HepG2 (cell line): ENCODE data around the gene MLLT11. TPM values are rescaled to one million over a fixed set of nuclear protein-coding genes. Genes with fewer than 3 reads are reported as not detected.
A peak's percentile ranks its signal among the peaks of the same experiment; 100 is the strongest.

Experiments used
- ARID2 ChIP-seq: sonication (generic); formaldehyde crosslinking; IDR thresholded peaks from 2 replicates; pipeline ENCODE4 v1.8.1; 2022; ENCODE audit warnings: mild to moderate bottlenecking, missing genetic modification reagents, borderline replicate concordance
- DMTF1 ChIP-seq: sonication (generic); formaldehyde crosslinking; IDR thresholded peaks from 2 replicates; pipeline ENCODE4 v1.4.0; 2020; ENCODE audit warnings: mild to moderate bottlenecking, missing genetic modification reagents
- GATAD1 ChIP-seq: IDR thresholded peaks from 2 replicates; pipeline ENCODE4 v1.6.1; 2016; ENCODE audit warnings: missing genetic modification reagents, missing compliant biosample characterization
- IRF2 ChIP-seq: IDR thresholded peaks from 2 replicates; pipeline ENCODE4 v1.6.1; 2018; ENCODE audit warnings: missing genetic modification reagents, missing compliant biosample characterization
- MATR3 ChIP-seq: sonication (generic); formaldehyde crosslinking; IDR thresholded peaks from 2 replicates; pipeline ENCODE4 v1.4.0; 2020; ENCODE audit warnings: missing genetic modification reagents
- RARA ChIP-seq: IDR thresholded peaks from 2 replicates; pipeline ENCODE4 v1.6.1; 2016; ENCODE audit warnings: missing genetic modification reagents, missing compliant biosample characterization
- RFXANK ChIP-seq: IDR thresholded peaks from 2 replicates; pipeline ENCODE4 v1.6.1; 2016
- SALL1 ChIP-seq: sonication (generic); formaldehyde crosslinking; IDR thresholded peaks from 2 replicates; pipeline ENCODE4 v1.8.0; 2022; ENCODE audit warnings: mild to moderate bottlenecking, missing genetic modification reagents
- SCMH1 ChIP-seq: sonication (generic); formaldehyde crosslinking; IDR thresholded peaks from 2 replicates; pipeline ENCODE4 v1.9.0; 2021; ENCODE audit warnings: missing genetic modification reagents, mild to moderate bottlenecking, borderline replicate concordance
- SNAI1 ChIP-seq: sonication (generic); formaldehyde crosslinking; IDR thresholded peaks from 2 replicates; pipeline ENCODE4 v1.5.0; 2020; ENCODE audit warnings: mild to moderate bottlenecking, missing genetic modification reagents, borderline replicate concordance
- SP1 ChIP-seq, 2 experiments: fragments of 450-650 bp in 1 of 2; sonication (generic) in 1 of 2; formaldehyde crosslinking in 1 of 2; IDR thresholded peaks; 2 replicates each; pipeline versions ENCODE4 v1.4.0 to v1.6.1; 2016 to 2020; ENCODE audit warnings: missing genetic modification reagents in 1 of 2
- SUZ12 ChIP-seq: fragments of 150-350 bp; IDR thresholded peaks from 2 replicates; pipeline ENCODE4 v1.6.1; 2014; ENCODE audit warnings: low read depth, low read length
- ZMYM3 ChIP-seq: sonication (generic); formaldehyde crosslinking; IDR thresholded peaks from 2 replicates; pipeline ENCODE4 v1.5.1; 2020; ENCODE audit warnings: mild to moderate bottlenecking, missing genetic modification reagents
- ZNF12 ChIP-seq: sonication (generic); formaldehyde crosslinking; IDR thresholded peaks from 2 replicates; pipeline ENCODE4 v1.5.0; 2020; ENCODE audit warnings: missing genetic modification reagents
- ZNF138 ChIP-seq: sonication (generic); formaldehyde crosslinking; IDR thresholded peaks from 2 replicates; pipeline ENCODE4 v1.5.0; 2020; ENCODE audit warnings: mild to moderate bottlenecking, low read depth, missing genetic modification reagents
- ZNF280D ChIP-seq: sonication (generic); formaldehyde crosslinking; IDR thresholded peaks from 2 replicates; pipeline ENCODE4 v1.5.1; 2020; ENCODE audit warnings: mild to moderate bottlenecking, missing genetic modification reagents
- ZNF335 ChIP-seq: sonication (generic); formaldehyde crosslinking; IDR thresholded peaks from 2 replicates; pipeline ENCODE4 v1.4.0; 2020; ENCODE audit warnings: missing genetic modification reagents
- ZNF557 ChIP-seq: sonication (generic); formaldehyde crosslinking; IDR thresholded peaks from 2 replicates; pipeline ENCODE4 v1.4.0; 2020; ENCODE audit warnings: missing genetic modification reagents
- ZNF574 ChIP-seq: sonication (generic); formaldehyde crosslinking; IDR thresholded peaks from 2 replicates; pipeline ENCODE4 v1.4.0; 2020; ENCODE audit warnings: missing genetic modification reagents
- polyA plus RNA-seq, 8 experiments: library from polyadenylated mRNA; depleted of rRNA in 3 of 8; stranded (reverse) in 7 of 8; unstranded in 1 of 8; fragments of >200 nt; fragmentation: Illumina TruSeq in 4 of 8; extraction: Trizol in 4 of 8; gene quantifications; 2 replicates each; pipeline versions ENCODE4 v1.2.1 to v1.2.3, GENCODE V29; 2011 to 2016; ENCODE audit warnings: low read depth in 4 of 8, missing spikeins in 1 of 8, mixed read lengths in 1 of 8; ENCODE audit not compliant: insufficient read depth in 1 of 8
- total RNA-seq, 5 experiments: library from RNA; depleted of rRNA; stranded (reverse); fragments of >200 nt; fragmentation: Illumina TruSeq; extraction: Trizol; gene quantifications; 2 replicates each; pipeline ENCODE4 v1.2.3, GENCODE V29; 2016; ENCODE audit warnings: low read depth in 1 of 5

Gene MLLT11
- total and polyA plus RNA-seq, 2 of the 13 experiments (the other 11 are each of a cell fraction or from before 2014, with no cell fraction given), result 0.21 to 0.22 TPM

GRCh38 chr1:151059109-151060006, 839 bp upstream of the MLLT11 start, which contains the start of gene CDC42SE1 (continued):
- TF ChIP-seq ZNF138 (peak; percentile 60; the same call in 1 of the 2 replicates), RFXANK (no peak), GATAD1 (peak; percentile 79), RARA (peak; percentile 58), ZNF574 (peak; percentile 77), ZNF335 (CRISPR knock-in tag) (0 out of 2 replicates have a peak, but pooled peaks have one; percentile 7), MATR3 (CRISPR knock-in tag) (no peak), SUZ12 (no peak), SP1 (IDR thresholded peaks at IDR 0.05) (no peak), SP1 (CRISPR knock-in tag; IDR thresholded peaks at IDR 0.05) (no peak), SCMH1 (CRISPR knock-in tag) (no peak), SALL1 (CRISPR knock-in tag) (peak; percentile 88), IRF2 (CRISPR knock-in tag) (peak; percentile 78), ZNF557 (CRISPR knock-in tag) (no peak), ARID2 (CRISPR knock-in tag) (no peak), ZNF12 (CRISPR knock-in tag) (no peak), DMTF1 (CRISPR knock-in tag) (no peak), SNAI1 (CRISPR knock-in tag) (no peak), ZMYM3 (CRISPR knock-in tag) (peak; percentile 80; the same call in 1 of the 2 replicates), ZNF280D (peak; percentile 80; the same call in 1 of the 2 replicates)
